ENCODE data around the gene MYO9B.

- TF ChIP-seq KLF6 (CRISPR knock-in tag; IDR thresholded peaks at IDR 0.05; ENCODE audit: borderline replicate concordance) (no peak), NFYB (IDR thresholded peaks at IDR 0.05; ENCODE audit: extremely low read depth, insufficient read length) (no peak), GABPA (tag; conservative IDR thresholded peaks at IDR 0.05; ENCODE audit: low read depth) (no peak), E2F1 (CRISPR knock-in tag; IDR thresholded peaks at IDR 0.05) (no peak), POLR2A (conservative IDR thresholded peaks at IDR 0.05) (no peak), ZNF398 (CRISPR knock-in tag; IDR thresholded peaks at IDR 0.05) (no peak), CTCF (IDR thresholded peaks at IDR 0.05 in 2 of 3, conservative IDR thresholded peaks at IDR 0.05 in 1 of 3; ENCODE audit: insufficient read depth in 2 of 3, low read depth in 1 of 3, low read length in 3 of 3) (no peak), ZNF146 (CRISPR knock-in tag; IDR thresholded peaks at IDR 0.05; ENCODE audit: unreplicated experiment) (no peak), TBP (optimal IDR thresholded peaks at IDR 0.05; ENCODE audit: low read depth, low read length) (no peak)
Observed at GRCh38 chr19:17229890-17230289, 154.3 kb downstream of the MYO9B start.
